GM10266 (cell line): ENCODE measurements around the gene RBFOX2.
"Not testable (repeated sequence)": the region's sequence is repeated elsewhere in the genome, so short reads cannot be mapped to it uniquely, and the experiment has no call there.

Experiments used
- DNase-seq: peaks from one replicate; pipeline ENCODE4 v3.0.0; 2012; ENCODE audit errors: extremely low spot score
- CTCF ChIP-seq: IDR thresholded peaks from 2 replicates; pipeline ENCODE4 v1.5.1; 2012; ENCODE audit warnings: mild to moderate bottlenecking, low read depth; ENCODE audit not compliant: control insufficient read depth, insufficient read depth; ENCODE audit errors: missing control alignments

Gene RBFOX2

DNA sequence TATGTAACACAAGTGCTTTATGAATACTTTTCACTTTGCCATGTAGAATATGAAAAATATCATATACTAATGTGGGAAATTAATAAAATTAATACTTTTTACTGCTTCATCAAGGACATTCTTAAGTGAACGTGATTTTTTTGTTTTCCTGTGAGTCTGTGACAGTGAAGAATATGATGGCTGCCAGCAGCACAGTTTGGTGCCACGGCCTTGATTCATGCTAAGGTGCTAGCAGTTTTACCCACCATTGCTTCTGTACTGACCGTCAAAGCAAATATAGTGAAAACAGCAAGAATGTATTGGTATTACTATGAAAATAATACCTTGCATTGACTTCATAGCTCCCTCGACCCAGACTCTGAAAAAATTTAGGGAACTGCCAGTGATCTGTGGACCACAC, 231.2 kb downstream of the RBFOX2 start:
- no peak for TF ChIP-seq CTCF

DNA sequence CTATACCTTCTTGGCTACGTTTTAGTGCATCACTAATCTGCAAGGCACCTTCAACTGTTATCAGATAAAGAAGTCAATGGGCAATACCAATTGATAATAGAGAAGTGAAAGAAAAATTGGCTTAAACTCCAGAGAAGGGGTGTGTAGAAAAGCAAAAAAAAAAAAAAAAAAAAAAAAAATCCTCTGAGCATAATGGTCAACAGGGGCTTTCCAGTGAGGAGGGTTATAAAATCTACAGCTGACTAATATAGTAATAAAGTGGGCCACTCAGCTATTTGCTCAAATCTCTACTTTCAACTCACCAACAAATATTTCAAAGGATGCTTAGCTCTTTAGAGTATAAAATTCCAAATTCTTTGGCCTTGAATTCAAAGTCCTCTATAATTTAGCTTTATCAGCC, 233.1 kb downstream of the RBFOX2 start:
- no peak for TF ChIP-seq CTCF
- no peak for DNase-seq

More for the DNA sequence above, 231.2 kb downstream of the RBFOX2 start:
- DNase-seq, result no peak

- DNase-seq, result no peak
- no peak for TF ChIP-seq CTCF
Measured at GRCh38 chr22:35792506-35792905, 236.1 kb downstream of the RBFOX2 start.

DNA sequence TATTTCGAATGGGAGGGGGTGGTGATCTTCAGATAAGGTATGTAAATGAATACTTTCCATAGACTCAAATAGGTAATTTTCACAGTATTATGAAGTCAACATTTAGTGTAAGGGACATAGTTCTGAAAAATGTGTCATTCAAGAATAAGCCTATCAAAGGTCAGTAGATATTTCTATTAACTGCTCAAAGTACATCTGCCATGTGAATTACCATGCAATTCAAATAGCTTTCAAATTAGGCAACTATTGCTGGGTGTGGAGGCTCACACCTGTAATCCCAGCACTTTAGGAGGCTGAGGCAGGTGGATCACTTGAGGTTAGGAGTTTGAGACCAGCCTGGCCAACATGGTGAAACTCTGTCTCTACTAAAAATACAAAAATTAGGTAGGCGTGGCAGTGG, 236.8 kb downstream of the RBFOX2 start:
- DNase-seq, result not testable (repeated sequence)

- DNase-seq, result no peak
- TF ChIP-seq CTCF, result no peak
Measured at GRCh38 chr22:35785181-35785923, 243.3 kb downstream of the RBFOX2 start.

DNA sequence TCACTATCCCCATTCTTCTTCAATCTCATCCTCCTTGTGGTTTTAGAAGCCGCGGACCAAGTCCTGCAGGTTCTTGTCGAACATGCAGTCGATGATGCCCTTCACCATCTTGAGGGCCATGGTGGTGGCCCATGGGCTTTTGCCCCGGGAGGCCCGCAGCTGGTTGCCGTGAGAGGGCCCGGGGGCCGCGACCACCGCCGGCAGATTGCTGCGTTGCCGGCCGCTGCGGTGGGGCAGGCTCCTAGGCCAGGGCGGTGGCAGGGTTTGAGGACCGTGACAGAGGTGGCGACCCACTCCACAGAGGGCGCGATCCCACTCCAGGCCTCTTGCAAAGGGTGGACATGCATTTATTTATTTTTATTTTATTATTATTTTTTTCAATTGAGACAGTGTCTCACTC, 244.0 kb downstream of the RBFOX2 start:
- DNase-seq, result no peak
- no peak for TF ChIP-seq CTCF

GRCh38 chr22:35783943-35784614, 244.5 kb downstream of the RBFOX2 start:
- TF ChIP-seq CTCF, result no peak
- no peak for DNase-seq
